Natural killer cell (primary cell): ENCODE results near the gene MANSC4. TPM values are rescaled to one million over a fixed set of nuclear protein-coding genes. Genes with fewer than 3 reads are reported as not detected.

Experiments used
- ATAC-seq, 3 donors: fragments of 150-1000 bp in 2 of 3; fragments of 200-7000 bp in 1 of 3; cut with Tn5 transposase; 1 replicate in 1 of 3; 2 replicates in 2 of 3; pipeline ENCODE4 v1.10.0; 2021; ENCODE audit warnings: mild to moderate bottlenecking in 2 of 3, moderate library complexity in 2 of 3
- DNase-seq, 2 donors: peaks; one replicate each; pipeline versions ENCODE4 v3.0.0 to v3.0.0-alpha.2; 2013 to 2021; ENCODE audit warnings: mixed read lengths in 1 of 2
- H3K27ac ChIP-seq: one replicate; pipeline ENCODE4 v1.5.1; 2013; ENCODE audit warnings: mild to moderate bottlenecking, low read length
- H3K27me3 ChIP-seq: one replicate; pipeline ENCODE4 v1.6.1; 2013; ENCODE audit warnings: low read length; ENCODE audit not compliant: control insufficient read depth, insufficient read depth
- H3K36me3 ChIP-seq: one replicate; pipeline ENCODE4 v1.6.1; 2013; ENCODE audit warnings: low read length; ENCODE audit not compliant: control insufficient read depth, insufficient read depth
- H3K4me1 ChIP-seq: one replicate; pipeline ENCODE4 v1.6.1; 2013; ENCODE audit warnings: low read length; ENCODE audit not compliant: control insufficient read depth, insufficient read depth
- H3K4me3 ChIP-seq: one replicate; pipeline ENCODE4 v1.5.1; 2013; ENCODE audit warnings: low read length
- H3K9me3 ChIP-seq: one replicate; pipeline ENCODE4 v1.6.1; 2013; ENCODE audit warnings: low read length; ENCODE audit not compliant: control insufficient read depth, insufficient read depth
- H3K27ac Mint-ChIP-seq, 2 donors: one replicate each; pipeline ENCODE4 v1.8.0; 2022; ENCODE audit warnings: mild to moderate bottlenecking in 2 of 2, mixed read lengths in 2 of 2, moderate library complexity in 1 of 2
- H3K27me3 Mint-ChIP-seq, 2 donors: one replicate each; pipeline ENCODE4 v1.8.0; 2022; ENCODE audit warnings: low read depth in 2 of 2, mixed read lengths in 2 of 2
- H3K36me3 Mint-ChIP-seq: one replicate; pipeline ENCODE4 v1.8.0; 2022; ENCODE audit warnings: mixed read lengths
- H3K4me1 Mint-ChIP-seq, 2 donors: one replicate each; pipeline ENCODE4 v1.8.0; 2022; ENCODE audit warnings: mixed read lengths in 2 of 2
- H3K4me3 Mint-ChIP-seq: one replicate; pipeline ENCODE4 v1.8.0; 2022; ENCODE audit warnings: mild to moderate bottlenecking, moderate library complexity, mixed read lengths
- H3K9me3 Mint-ChIP-seq, 2 donors: one replicate each; pipeline ENCODE4 v1.8.0; 2022; ENCODE audit warnings: mixed read lengths in 2 of 2
- WGBS: methylation state at CpG from one replicate; pipeline ENCODE4 v1.1.7; 2013; ENCODE audit warnings: missing lambda C conversion rate; ENCODE audit not compliant: insufficient coverage; 5-methylcytosine and 5-hydroxymethylcytosine counted together
- intact Hi-C: fragments of 100-400 bp; cut with micrococcal nuclease; formaldehyde crosslinking; loops from one replicate; pipeline ENCODE4 v1.14.2; 2022
- total RNA-seq, 4 donors: library from RNA; stranded (reverse); fragments of 120-200 nt in 1 of 4; gene quantifications; one replicate each; pipeline versions ENCODE4 v1.2.3 to v1.2.4, GENCODE V29; 2013 to 2022
- TF ChIP-seq, protein P1 (sequence below): fragments of 200-600 bp; IDR thresholded peaks from one replicate; pipeline ENCODE4 v1.8.0; 2022; ENCODE audit warnings: antibody characterized with exemption

Gene MANSC4
- total RNA-seq, 3 donors from 2014 or later (not counting 1 experiment from before 2014, with no cell fraction given) = not detected

DNA sequence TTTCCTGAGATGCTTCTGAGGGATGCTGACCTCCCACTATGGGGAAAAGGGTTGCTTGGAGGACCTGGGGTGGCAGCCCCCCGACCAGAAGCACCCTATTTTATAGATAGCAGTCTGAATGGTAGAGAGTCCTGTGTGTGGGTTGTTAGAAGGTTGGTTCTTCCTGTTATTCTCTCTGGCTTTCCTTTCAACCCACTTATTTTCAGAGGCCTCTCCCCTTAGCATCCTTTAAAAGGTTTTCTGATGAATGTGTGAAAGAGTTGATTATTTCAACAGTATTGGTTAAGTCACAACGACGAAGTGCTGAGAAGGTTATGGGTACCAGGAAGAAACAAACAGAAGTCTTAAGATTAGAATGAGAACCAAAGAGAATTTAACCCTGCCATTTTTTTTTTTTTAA lies 20.8 kb upstream of the MANSC4 start:
- no CpG with 5 or more reads among the region's 3 CpGs for WGBS
- no peaks in the 10 kb centered on the region for H3K9me3 Mint-ChIP-seq
- Histone ChIP-seq H3K4me3 (no peak overlapping the region), H3K27me3 (no peaks in the 10 kb centered on the region), H3K36me3 (peaks cover 11% of the 10 kb centered on the region), H3K9me3 (no peaks in the 10 kb centered on the region), H3K27ac (no peak overlapping the region), H3K4me1 (no peaks in the 10 kb centered on the region)
- TF ChIP-seq, protein P1, sequence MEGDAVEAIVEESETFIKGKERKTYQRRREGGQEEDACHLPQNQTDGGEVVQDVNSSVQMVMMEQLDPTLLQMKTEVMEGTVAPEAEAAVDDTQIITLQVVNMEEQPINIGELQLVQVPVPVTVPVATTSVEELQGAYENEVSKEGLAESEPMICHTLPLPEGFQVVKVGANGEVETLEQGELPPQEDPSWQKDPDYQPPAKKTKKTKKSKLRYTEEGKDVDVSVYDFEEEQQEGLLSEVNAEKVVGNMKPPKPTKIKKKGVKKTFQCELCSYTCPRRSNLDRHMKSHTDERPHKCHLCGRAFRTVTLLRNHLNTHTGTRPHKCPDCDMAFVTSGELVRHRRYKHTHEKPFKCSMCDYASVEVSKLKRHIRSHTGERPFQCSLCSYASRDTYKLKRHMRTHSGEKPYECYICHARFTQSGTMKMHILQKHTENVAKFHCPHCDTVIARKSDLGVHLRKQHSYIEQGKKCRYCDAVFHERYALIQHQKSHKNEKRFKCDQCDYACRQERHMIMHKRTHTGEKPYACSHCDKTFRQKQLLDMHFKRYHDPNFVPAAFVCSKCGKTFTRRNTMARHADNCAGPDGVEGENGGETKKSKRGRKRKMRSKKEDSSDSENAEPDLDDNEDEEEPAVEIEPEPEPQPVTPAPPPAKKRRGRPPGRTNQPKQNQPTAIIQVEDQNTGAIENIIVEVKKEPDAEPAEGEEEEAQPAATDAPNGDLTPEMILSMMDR = no peak
- peaks cover 0 to 5% of the 10 kb centered on the region in 2 donors for H3K4me1 Mint-ChIP-seq
- ATAC-seq (no peak), DNase-seq (no peak)
- H3K27ac Mint-ChIP-seq = no peak overlapping the region
- intact Hi-C loops = no loop called here
- H3K36me3 Mint-ChIP-seq = peaks cover 11% of the 10 kb centered on the region
- no peak overlapping the region for H3K4me3 Mint-ChIP-seq
- no peaks in the 10 kb centered on the region for H3K27me3 Mint-ChIP-seq

DNA sequence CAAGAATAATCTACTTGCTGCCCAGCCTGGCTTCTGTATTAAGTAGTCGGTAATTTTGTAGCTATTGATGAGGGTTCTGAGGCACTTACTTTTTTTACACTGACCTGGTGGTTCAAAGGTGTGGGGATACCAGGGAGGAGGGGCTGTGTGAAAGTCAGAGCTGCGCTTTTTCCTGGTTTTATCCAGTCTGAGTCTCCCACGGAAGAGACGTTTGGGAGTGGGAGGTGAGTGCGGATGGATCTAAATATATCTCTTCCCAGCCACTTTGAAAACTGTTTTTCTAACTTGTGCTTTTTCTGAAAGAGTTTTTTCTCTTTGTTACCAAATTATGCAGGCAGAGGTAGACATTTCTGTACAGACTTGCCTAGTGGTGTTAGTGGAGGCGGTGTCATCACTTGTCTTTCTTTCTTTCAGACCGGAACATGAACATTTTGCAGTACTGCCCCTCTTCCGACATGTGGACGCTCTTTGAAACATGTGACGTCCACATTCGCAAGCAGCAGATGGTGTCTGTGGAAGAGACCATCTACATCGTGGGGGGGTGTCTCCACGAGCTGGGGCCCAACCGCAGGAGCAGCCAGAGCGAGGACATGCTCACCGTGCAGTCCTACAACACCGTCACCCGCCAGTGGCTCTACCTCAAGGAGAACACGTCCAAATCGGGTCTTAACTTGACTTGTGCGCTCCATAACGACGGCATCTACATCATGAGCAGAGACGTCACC lies 17.4 kb upstream of the MANSC4 start:
- Histone ChIP-seq H3K27me3 (no peaks in the 10 kb centered on the region), H3K27ac (no peak overlapping the region), H3K4me3 (no peak overlapping the region), H3K9me3 (no peaks in the 10 kb centered on the region), H3K36me3 (peaks cover 22% of the 10 kb centered on the region), H3K4me1 (no peaks in the 10 kb centered on the region)
- Mint-ChIP-seq H3K9me3 (no peaks in the 10 kb centered on the region), H3K4me1 (peaks cover 0 to 5% of the 10 kb centered on the region in 2 donors), H3K4me3 (no peak overlapping the region), H3K36me3 (peaks cover 11% of the 10 kb centered on the region), H3K27me3 (no peaks in the 10 kb centered on the region), H3K27ac (no peak overlapping the region)
- 98% methylated on average over 24 of the region's 24 CpGs for WGBS
- TF ChIP-seq, protein P1 = no peak
- ATAC-seq = no peak
- no peak for DNase-seq
- intact Hi-C loops = no loop called here

DNA sequence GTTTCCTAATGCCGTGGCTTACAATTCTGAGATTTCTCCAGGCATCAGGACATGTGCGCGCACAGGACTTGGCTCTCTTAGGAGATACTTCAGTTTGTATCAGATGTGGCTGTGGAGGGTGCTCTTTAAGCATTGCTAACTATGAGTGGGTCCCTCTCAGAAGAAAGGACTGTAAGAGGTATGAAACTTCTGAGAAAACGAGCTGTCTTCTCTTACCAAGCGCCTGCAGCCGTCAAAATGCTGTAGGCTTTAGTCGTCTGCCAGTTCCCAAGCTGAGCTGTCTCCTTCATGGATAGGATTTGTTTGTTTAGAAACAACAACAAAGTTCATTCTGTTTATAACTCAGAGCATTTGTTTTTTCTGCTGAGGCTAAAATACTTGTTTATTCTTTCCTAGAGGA lies 16.1 kb upstream of the MANSC4 start:
- H3K27me3 ChIP-seq = no peaks in the 10 kb centered on the region
- H3K4me1 ChIP-seq = no peaks in the 10 kb centered on the region
- Mint-ChIP-seq H3K4me3 (no peak overlapping the region), H3K4me1 (peaks cover 5% of the 10 kb centered on the region in 2 donors), H3K27ac (no peak overlapping the region), H3K27me3 (no peaks in the 10 kb centered on the region), H3K9me3 (no peaks in the 10 kb centered on the region), H3K36me3 (peaks cover 21% of the 10 kb centered on the region)
- WGBS = 95% methylated on average over 7 of the region's 7 CpGs
- TF ChIP-seq, protein P1 = no peak
- intact Hi-C loops = no loop called here
- H3K4me3 ChIP-seq = no peak overlapping the region
- H3K36me3 ChIP-seq = peaks cover 31% of the 10 kb centered on the region
- DNase-seq (no peak), ATAC-seq (no peak)
- H3K27ac ChIP-seq = no peak overlapping the region
- no peaks in the 10 kb centered on the region for H3K9me3 ChIP-seq
